Subcutaneous adipose tissue (tissue), 4 donors: ENCODE data around the gene SUPT20H. TPM values are rescaled to one million over a fixed set of nuclear protein-coding genes. Genes with fewer than 3 reads are reported as not detected.

Source experiments
- CTCF ChIP-seq: fragments of 450-650 bp; IDR thresholded peaks from one replicate; pipeline ENCODE4 v1.5.1; 2016; ENCODE audit warnings: low read depth, mild to moderate bottlenecking, control low read depth, antibody characterized with exemption, moderate library complexity
- total RNA-seq, 4 donors: library from RNA; depleted of rRNA; stranded (reverse); fragments of >200 nt; gene quantifications; one replicate each; pipeline ENCODE4 v1.1.0, GENCODE V29; 2016

SUPT20H gene
- total RNA-seq, 4 donors from 2014 or later, result 41.6 to 47.3 (median 44.2) TPM

GRCh38 chr13:37029617-37030016 is 29.9 kb downstream of the SUPT20H start:
- TF ChIP-seq CTCF, result no peak

- TF ChIP-seq CTCF, result no peak
Measured at GRCh38 chr13:37027639-37028038, 31.8 kb downstream of the SUPT20H start.

GRCh38 chr13:37026771-37027170 is 32.7 kb downstream of the SUPT20H start:
- no peak for TF ChIP-seq CTCF

GRCh38 chr13:37023871-37024270 is 35.6 kb downstream of the SUPT20H start:
- TF ChIP-seq CTCF, result no peak

GRCh38 chr13:37014609-37015008 is 44.9 kb downstream of the SUPT20H start:
- no peak for TF ChIP-seq CTCF

GRCh38 chr13:37011788-37012187 is 47.7 kb downstream of the SUPT20H start:
- no peak for TF ChIP-seq CTCF

- TF ChIP-seq CTCF, result no peak
Measured at GRCh38 chr13:37011002-37011401, 48.5 kb downstream of the SUPT20H start.

GRCh38 chr13:37010424-37010823 is 49.1 kb downstream of the SUPT20H start:
- TF ChIP-seq CTCF, result no peak
